DOHH2 (cell line): ENCODE data around the gene PNLIPRP3.

Source experiments
- H3F3A ChIP-seq: fragments of 200-600 bp; sonication (generic), shearing (Covaris generic); 2 replicates; pipeline ENCODE4 v1.6.0; 2016; ENCODE audit warnings: antibody characterized with exemption, mild to moderate bottlenecking; ENCODE audit not compliant: control insufficient read depth, insufficient read depth
- H3K27ac ChIP-seq: fragments of 200-600 bp; sonication (generic); 2 replicates; pipeline ENCODE4 v1.5.1; 2014; ENCODE audit warnings: low read depth, mild to moderate bottlenecking, low read length, moderate library complexity
- H3K27me3 ChIP-seq: fragments of 200-600 bp; sonication (generic); 2 replicates; pipeline ENCODE4 v1.6.1; 2014; ENCODE audit warnings: mild to moderate bottlenecking, low read length, mixed read lengths; ENCODE audit not compliant: control insufficient read depth
- H3K36me3 ChIP-seq: fragments of 200-600 bp; sonication (generic); 2 replicates; pipeline ENCODE4 v1.6.1; 2014; ENCODE audit warnings: mild to moderate bottlenecking, low read length, moderate library complexity, mixed read lengths; ENCODE audit not compliant: control insufficient read depth
- H3K4me1 ChIP-seq: fragments of 200-600 bp; sonication (generic); 2 replicates; pipeline ENCODE4 v1.6.1; 2014; ENCODE audit warnings: mild to moderate bottlenecking, low read length, mixed read lengths; ENCODE audit not compliant: control insufficient read depth
- H3K4me2 ChIP-seq: fragments of 200-600 bp; sonication (generic); 2 replicates; pipeline ENCODE4 v1.6.0; 2014; ENCODE audit warnings: mild to moderate bottlenecking, low read length, moderate library complexity
- H3K4me3 ChIP-seq: fragments of 200-600 bp; sonication (generic); 2 replicates; pipeline ENCODE4 v1.5.1; 2014; ENCODE audit warnings: mild to moderate bottlenecking, low read length, mixed read lengths
- H3K79me2 ChIP-seq: fragments of 200-600 bp; sonication (generic); 2 replicates; pipeline ENCODE4 v1.6.1; 2014; ENCODE audit warnings: mild to moderate bottlenecking, low read length, mixed read lengths; ENCODE audit not compliant: control insufficient read depth
- H3K9me2 ChIP-seq: fragments of 200-600 bp; sonication (generic); replicated peaks from 2 replicates; pipeline ENCODE4 v1.6.1; 2014; ENCODE audit warnings: mild to moderate bottlenecking, low read length, mixed read lengths; ENCODE audit not compliant: control insufficient read depth
- H3K9me3 ChIP-seq: fragments of 200-600 bp; sonication (generic); 2 replicates; pipeline ENCODE4 v1.6.1; 2014; ENCODE audit warnings: antibody characterized with exemption, low read length, mixed read lengths; ENCODE audit not compliant: control insufficient read depth, insufficient read depth
- H4K20me1 ChIP-seq: fragments of 200-600 bp; sonication (generic); 2 replicates; pipeline ENCODE4 v1.6.0; 2014; ENCODE audit warnings: low read depth, mild to moderate bottlenecking, antibody characterized with exemption, low read length, moderate library complexity; ENCODE audit not compliant: control insufficient read depth, insufficient read depth
- CTCF ChIP-seq: fragments of 200-600 bp; sonication (generic); IDR thresholded peaks from one replicate; pipeline ENCODE4 v1.5.1; 2014; ENCODE audit warnings: antibody characterized with exemption, mild to moderate bottlenecking, low read depth, low read length; ENCODE audit not compliant: poor library complexity, severe bottlenecking
- EZH2phosphoT487 ChIP-seq: fragments of 200-600 bp; sonication (generic); IDR thresholded peaks from 2 replicates; pipeline ENCODE4 v1.6.1; 2017; ENCODE audit warnings: borderline replicate concordance, mild to moderate bottlenecking, antibody characterized with exemption, low read length, moderate library complexity, mixed read lengths

Gene PNLIPRP3

GRCh38 chr10:116429288-116429977 is 1.8 kb downstream of the PNLIPRP3 start:
- Histone ChIP-seq H3K9me3 (no peaks in the 10 kb centered on the region), H3K4me2 (no peak overlapping the region), H3K27ac (no peak overlapping the region), H3K79me2 (no peaks in the 10 kb centered on the region), H3K4me1 (no peaks in the 10 kb centered on the region), H3K36me3 (no peaks in the 10 kb centered on the region), H3K4me3 (no peak overlapping the region), H3K9me2 (no peaks in the 10 kb centered on the region), H3F3A (no peaks in the 10 kb centered on the region), H4K20me1 (no peaks in the 10 kb centered on the region), H3K27me3 (no peaks in the 10 kb centered on the region)
- no peak for TF ChIP-seq CTCF
- no peak for TF ChIP-seq EZH2phosphoT487

DNA sequence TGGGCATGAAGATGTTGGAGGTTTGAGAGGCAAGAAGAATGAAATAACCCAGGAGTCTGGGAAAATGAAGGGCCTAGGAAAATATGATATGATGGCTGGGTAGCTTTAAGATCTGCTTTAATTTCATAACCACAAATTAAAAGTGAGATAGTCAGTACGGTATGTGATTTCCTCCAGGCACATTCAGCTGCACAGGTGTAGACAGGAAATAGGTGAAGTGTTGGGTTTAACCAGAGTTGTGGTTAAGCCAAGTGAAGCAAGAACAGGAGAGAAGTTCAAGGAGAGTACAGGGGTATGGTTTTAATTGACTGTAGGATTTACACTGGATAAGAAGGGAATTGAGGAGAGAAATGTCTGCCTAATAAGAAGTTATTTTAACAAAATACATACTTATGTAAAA is 2.6 kb downstream of the PNLIPRP3 start:
- H3F3A ChIP-seq = no peaks in the 10 kb centered on the region
- H3K36me3 ChIP-seq = no peaks in the 10 kb centered on the region
- no peaks in the 10 kb centered on the region for H3K9me3 ChIP-seq
- no peaks in the 10 kb centered on the region for H3K79me2 ChIP-seq
- H4K20me1 ChIP-seq = no peaks in the 10 kb centered on the region
- H3K4me2 ChIP-seq = no peak overlapping the region
- H3K27me3 ChIP-seq = no peaks in the 10 kb centered on the region
- TF ChIP-seq CTCF = no peak
- TF ChIP-seq EZH2phosphoT487 = no peak
- H3K27ac ChIP-seq = no peak overlapping the region
- H3K4me3 ChIP-seq = no peak overlapping the region
- no peaks in the 10 kb centered on the region for H3K9me2 ChIP-seq
- no peaks in the 10 kb centered on the region for H3K4me1 ChIP-seq

- Histone ChIP-seq H3K27ac (no peak overlapping the region), H3K4me3 (no peak overlapping the region), H3K9me2 (no peaks in the 10 kb centered on the region), H3F3A (no peaks in the 10 kb centered on the region), H3K4me1 (no peaks in the 10 kb centered on the region), H3K9me3 (no peaks in the 10 kb centered on the region), H3K4me2 (no peak overlapping the region), H4K20me1 (no peaks in the 10 kb centered on the region), H3K36me3 (no peaks in the 10 kb centered on the region), H3K27me3 (no peaks in the 10 kb centered on the region), H3K79me2 (no peaks in the 10 kb centered on the region)
- TF ChIP-seq EZH2phosphoT487 = no peak
- TF ChIP-seq CTCF = no peak
These were observed 4.0 kb downstream of the PNLIPRP3 start for GRCh38 chr10:116431598-116431997.
